H9 (cell line): Measurements from ENCODE around the gene FAF1. TPM values are rescaled to one million over a fixed set of nuclear protein-coding genes. Genes with fewer than 3 reads are reported as not detected.
A peak's percentile ranks its signal among the peaks of the same experiment; 100 is the strongest.

Experiments used
- DNase-seq: peaks from one replicate; pipeline ENCODE4 v3.0.0-alpha.2; 2017
- H2AFZ ChIP-seq: one replicate; pipeline ENCODE4 v1.6.1; 2013; ENCODE audit warnings: mild to moderate bottlenecking, low read length, control low read depth, moderate library complexity
- H2AK5ac ChIP-seq: 2 replicates; pipeline ENCODE4 v1.6.1; 2013; ENCODE audit warnings: low read length, control low read depth, mixed read lengths; ENCODE audit not compliant: insufficient read length
- H2BK120ac ChIP-seq: one replicate; pipeline ENCODE4 v1.6.1; 2013; ENCODE audit warnings: low read depth, mild to moderate bottlenecking, low read length, control low read depth, inconsistent platforms; ENCODE audit not compliant: poor library complexity, severe bottlenecking
- H2BK12ac ChIP-seq: 2 replicates; pipeline ENCODE4 v1.6.1; 2013; ENCODE audit warnings: low read length, control low read depth, mixed read lengths, low read depth; ENCODE audit not compliant: insufficient read length
- H2BK15ac ChIP-seq: 2 replicates; pipeline ENCODE4 v1.6.1; 2013; ENCODE audit warnings: low read depth, low read length, control low read depth
- H2BK20ac ChIP-seq: one replicate; pipeline ENCODE4 v1.6.1; 2013; ENCODE audit warnings: low read depth, mild to moderate bottlenecking, low read length, control low read depth, inconsistent platforms; ENCODE audit not compliant: poor library complexity, severe bottlenecking
- H2BK5ac ChIP-seq: 2 replicates; pipeline ENCODE4 v1.6.1; 2013; ENCODE audit warnings: low read length, control low read depth, mixed read lengths; ENCODE audit not compliant: insufficient read length
- H3K14ac ChIP-seq: 2 replicates; pipeline ENCODE4 v1.6.1; 2013; ENCODE audit warnings: low read length, control low read depth; ENCODE audit not compliant: insufficient read depth
- H3K18ac ChIP-seq: 2 replicates; pipeline ENCODE4 v1.6.1; 2013; ENCODE audit warnings: low read depth, mild to moderate bottlenecking, mixed read lengths, low read length, control low read depth; ENCODE audit not compliant: insufficient read length
- H3K23ac ChIP-seq: 2 replicates; pipeline ENCODE4 v1.6.1; 2013; ENCODE audit warnings: low read length, control low read depth, mixed read lengths, low read depth; ENCODE audit not compliant: insufficient read length
- H3K23me2 ChIP-seq: 2 replicates; pipeline ENCODE4 v1.6.1; 2013; ENCODE audit warnings: low read depth, mild to moderate bottlenecking, mixed read lengths, low read length, control low read depth; ENCODE audit not compliant: insufficient read length, poor library complexity, severe bottlenecking
- H3K27ac ChIP-seq: 2 replicates; pipeline ENCODE4 v1.5.1; 2013; ENCODE audit warnings: low read length, control low read depth, mixed read lengths, low read depth; ENCODE audit not compliant: insufficient read length
- H3K27me3 ChIP-seq: 2 replicates; pipeline ENCODE4 v1.6.1; 2013; ENCODE audit warnings: low read length, control low read depth, inconsistent platforms; ENCODE audit not compliant: insufficient read depth
- H3K4ac ChIP-seq: 2 replicates; pipeline ENCODE4 v1.6.1; 2013; ENCODE audit warnings: low read depth, mild to moderate bottlenecking, control low read depth, inconsistent platforms, low read length, moderate library complexity
- H3K4me1 ChIP-seq: 2 replicates; pipeline ENCODE4 v1.6.1; 2013; ENCODE audit warnings: low read length, control low read depth, inconsistent platforms; ENCODE audit not compliant: insufficient read depth
- H3K4me2 ChIP-seq: 2 replicates; pipeline ENCODE4 v1.6.1; 2013; ENCODE audit warnings: low read length, control low read depth, mixed read lengths; ENCODE audit not compliant: insufficient read length, insufficient read depth
- H3K56ac ChIP-seq: 2 replicates; pipeline ENCODE4 v1.6.1; 2013; ENCODE audit warnings: low read depth, mild to moderate bottlenecking, mixed read lengths, low read length, control low read depth; ENCODE audit not compliant: insufficient read length
- H3K79me1 ChIP-seq: 2 replicates; pipeline ENCODE4 v1.6.1; 2013; ENCODE audit warnings: low read depth, mild to moderate bottlenecking, moderate library complexity, low read length, control low read depth, inconsistent platforms; ENCODE audit not compliant: insufficient read depth, poor library complexity, severe bottlenecking
- H3K79me2 ChIP-seq: 2 replicates; pipeline ENCODE4 v1.6.1; 2013; ENCODE audit warnings: low read length, control low read depth, inconsistent platforms; ENCODE audit not compliant: insufficient read depth
- H3K9ac ChIP-seq: 2 replicates; pipeline ENCODE4 v1.6.1; 2013; ENCODE audit warnings: low read length, control low read depth, mixed read lengths; ENCODE audit not compliant: insufficient read length; ENCODE audit errors: extremely low read depth
- H3K9me3 ChIP-seq: one replicate; pipeline ENCODE4 v1.6.1; 2013; ENCODE audit warnings: low read depth, low read length, inconsistent platforms; ENCODE audit not compliant: control insufficient read depth
- H3T11ph ChIP-seq: one replicate; pipeline ENCODE4 v1.6.1; 2013; ENCODE audit warnings: mild to moderate bottlenecking, low read length, control low read depth, inconsistent platforms
- H4K20me1 ChIP-seq: one replicate; pipeline ENCODE4 v1.6.1; 2013; ENCODE audit not compliant: control insufficient read depth, insufficient read length, insufficient read depth
- H4K5ac ChIP-seq: 2 replicates; pipeline ENCODE4 v1.6.1; 2013; ENCODE audit warnings: low read depth, mild to moderate bottlenecking, mixed read lengths, low read length, control low read depth; ENCODE audit not compliant: insufficient read length
- H4K8ac ChIP-seq: replicated peaks from 2 replicates; pipeline ENCODE4 v1.6.1; 2013; ENCODE audit warnings: low read length, control low read depth, mixed read lengths, low read depth; ENCODE audit not compliant: insufficient read length
- H4K91ac ChIP-seq: 2 replicates; pipeline ENCODE4 v1.6.1; 2013; ENCODE audit warnings: low read depth, mild to moderate bottlenecking, moderate library complexity, mixed read lengths, low read length, control low read depth; ENCODE audit not compliant: insufficient read length
- H3K27ac Mint-ChIP-seq, 3 experiments: 2 replicates in 2 of 3; 3 replicates in 1 of 3; pipeline ENCODE4 v1.8.0; 2020 to 2021; ENCODE audit warnings: mixed read lengths in 3 of 3, mild to moderate bottlenecking in 1 of 3, moderate library complexity in 1 of 3
- H3K27me3 Mint-ChIP-seq: 2 replicates; pipeline ENCODE4 v1.8.0; 2021; ENCODE audit warnings: low read depth, mild to moderate bottlenecking, moderate library complexity, mixed read lengths
- H3K36me3 Mint-ChIP-seq, 3 experiments: 2 replicates in 2 of 3; 3 replicates in 1 of 3; pipeline ENCODE4 v1.8.0; 2020 to 2021; ENCODE audit warnings: low read depth in 3 of 3, mixed read lengths in 3 of 3; ENCODE audit not compliant: insufficient read depth in 1 of 3
- H3K4me1 Mint-ChIP-seq, 2 experiments: 2 replicates each; pipeline ENCODE4 v1.8.0; 2020; ENCODE audit warnings: mixed read lengths in 2 of 2
- H3K4me3 Mint-ChIP-seq, 2 experiments: 2 replicates in 1 of 2; 3 replicates in 1 of 2; pipeline ENCODE4 v1.8.0; 2020 to 2021; ENCODE audit warnings: mild to moderate bottlenecking in 2 of 2, mixed read lengths in 2 of 2, moderate library complexity in 1 of 2
- H3K9me3 Mint-ChIP-seq, 2 experiments: 2 replicates in 1 of 2; 3 replicates in 1 of 2; pipeline ENCODE4 v1.8.0; 2020; ENCODE audit warnings: mild to moderate bottlenecking in 2 of 2, mixed read lengths in 2 of 2, moderate library complexity in 1 of 2
- CTCF ChIP-seq: fragments of 200-600 bp; sonication (generic); conservative IDR thresholded peaks from 3 replicates; pipeline ENCODE4 v1.8.0; 2021; ENCODE audit warnings: antibody characterized with exemption, mild to moderate bottlenecking
- WGBS: extraction: QIAGEN DNeasy Blood & Tissue Kit; methylation state at CpG from one replicate; pipeline ENCODE4 v1.1.7; 2013; ENCODE audit warnings: missing lambda C conversion rate, low lambda C conversion rate, mixed read lengths; ENCODE audit not compliant: insufficient read length; ENCODE audit errors: extremely low coverage; 5-methylcytosine and 5-hydroxymethylcytosine counted together
- total RNA-seq: library from RNA; stranded (reverse); gene quantifications from 2 replicates; pipeline ENCODE4 v1.2.1, GENCODE V29; 2021

The FAF1 gene
- total RNA-seq, 1 experiment from 2014 or later = 60.8 TPM

GRCh38 chr1:50421366-50421748 lies 538.7 kb downstream of the FAF1 start:
- Histone ChIP-seq H4K5ac (no peak overlapping the region), H3K4me2 (peak overlapping the region; percentile 23), H4K20me1 (no peaks in the 10 kb centered on the region), H2BK15ac (no peak overlapping the region), H3K4ac (no peak overlapping the region), H3K9ac (no peak overlapping the region), H3K27me3 (peaks cover 98% of the 10 kb centered on the region), H3K23ac (no peak overlapping the region), H3K79me2 (no peaks in the 10 kb centered on the region), H3T11ph (no peak overlapping the region), H2BK20ac (no peak overlapping the region), H2AFZ (no peak overlapping the region), H3K27ac (no peak overlapping the region), H2AK5ac (no peak overlapping the region), H3K18ac (no peak overlapping the region), H2BK5ac (no peak overlapping the region), H3K9me3 (no peaks in the 10 kb centered on the region), H2BK12ac (no peak overlapping the region), H2BK120ac (no peak overlapping the region), H3K79me1 (no peaks in the 10 kb centered on the region), H3K56ac (no peak overlapping the region), H4K8ac (no peak overlapping the region), H4K91ac (no peak overlapping the region), H3K4me1 (no peaks in the 10 kb centered on the region), H3K23me2 (peaks cover 17% of the 10 kb centered on the region), H3K14ac (no peak overlapping the region)
- TF ChIP-seq CTCF = no peak
- H3K36me3 Mint-ChIP-seq = peaks cover 0 to 4% (median 2%) of the 10 kb centered on the region in 3 experiments; a peak in 3 of 7 replicates
- H3K27ac Mint-ChIP-seq = no peak overlapping the region
- peaks cover 34 to 64% of the 10 kb centered on the region in 2 experiments for H3K4me1 Mint-ChIP-seq
- peaks cover 98% of the 10 kb centered on the region for H3K27me3 Mint-ChIP-seq
- peak overlapping the region; percentile 32 to 84 for H3K4me3 Mint-ChIP-seq
- WGBS = no CpG with 5 or more reads among the region's 38 CpGs
- DNase-seq = peak; percentile 51
- H3K9me3 Mint-ChIP-seq = peaks cover 4 to 16% of the 10 kb centered on the region in 2 experiments
